HFFc6 (cell line): ENCODE measurements around the gene GMPPA. TPM values are rescaled to one million over a fixed set of nuclear protein-coding genes. Genes with fewer than 3 reads are reported as not detected.
A peak's percentile ranks its signal among the peaks of the same experiment; 100 is the strongest.

Source experiments
- DNase-seq: peaks from one replicate; pipeline ENCODE4 v3.0.0-alpha.2; 2018
- H3K27ac Mint-ChIP-seq: 2 replicates; pipeline ENCODE4 v1.8.0; 2020; ENCODE audit warnings: mild to moderate bottlenecking, mixed read lengths
- H3K27me3 Mint-ChIP-seq: 2 replicates; pipeline ENCODE4 v1.8.0; 2021; ENCODE audit warnings: mild to moderate bottlenecking, moderate library complexity, mixed read lengths; ENCODE audit not compliant: insufficient read depth
- H3K36me3 Mint-ChIP-seq: 2 replicates; pipeline ENCODE4 v1.8.0; 2021; ENCODE audit warnings: low read depth, mixed read lengths
- H3K4me1 Mint-ChIP-seq: 2 replicates; pipeline ENCODE4 v1.8.0; 2020; ENCODE audit warnings: low read depth, mixed read lengths
- H3K4me3 Mint-ChIP-seq: 2 replicates; pipeline ENCODE4 v1.8.0; 2020; ENCODE audit warnings: mild to moderate bottlenecking, moderate library complexity, mixed read lengths
- H3K9me3 Mint-ChIP-seq: 2 replicates; pipeline ENCODE4 v1.8.0; 2020; ENCODE audit warnings: mild to moderate bottlenecking, mixed read lengths
- CTCF ChIP-seq: fragments of 200-600 bp; sonication (generic); IDR thresholded peaks from 2 replicates; pipeline ENCODE4 v1.5.0; 2021; ENCODE audit warnings: antibody characterized with exemption, mild to moderate bottlenecking
- total RNA-seq, 6 experiments: library from RNA; stranded (reverse); fragmentation: NEBNext Ultra II Directional; extraction: Animal tissue kit (Norgen Biotek cat#: 25700); gene quantifications; 2 replicates in 1 of 6; 3 replicates in 5 of 6; pipeline ENCODE4 v1.2.3, GENCODE V29; 2021

Gene GMPPA
- total RNA-seq, 6 experiments from 2014 or later, result 68.9 to 85.3 (median 74.1) TPM

GRCh38 chr2:219494952-219495530 is 3.6 kb upstream of the GMPPA start:
- H3K27me3 Mint-ChIP-seq, result peaks cover 5% of the 10 kb centered on the region
- no peaks in the 10 kb centered on the region for H3K9me3 Mint-ChIP-seq
- peaks cover 4% of the 10 kb centered on the region; the same call in 1 of the 2 replicates for H3K36me3 Mint-ChIP-seq
- no peak for TF ChIP-seq CTCF
- no peak for DNase-seq
- peak overlapping the region; percentile 7; the same call in 1 of the 2 replicates for H3K27ac Mint-ChIP-seq
- peaks cover 26% of the 10 kb centered on the region for H3K4me1 Mint-ChIP-seq
- H3K4me3 Mint-ChIP-seq, result no peak overlapping the region

GRCh38 chr2:219495531-219496122 is 3.1 kb upstream of the GMPPA start:
- peaks cover 32% of the 10 kb centered on the region for H3K4me1 Mint-ChIP-seq
- H3K4me3 Mint-ChIP-seq, result no peak overlapping the region; the same call in 1 of the 2 replicates
- peak overlapping the region; percentile 7; the same call in 1 of the 2 replicates for H3K27ac Mint-ChIP-seq
- peaks cover 4% of the 10 kb centered on the region; the same call in 1 of the 2 replicates for H3K36me3 Mint-ChIP-seq
- peaks cover 5% of the 10 kb centered on the region for H3K27me3 Mint-ChIP-seq
- H3K9me3 Mint-ChIP-seq, result no peaks in the 10 kb centered on the region
- peak; percentile 71 for DNase-seq
- TF ChIP-seq CTCF, result peak; percentile 90

- Mint-ChIP-seq H3K9me3 (no peaks in the 10 kb centered on the region), H3K27ac (no peak overlapping the region; the same call in 1 of the 2 replicates), H3K4me3 (no peak overlapping the region), H3K36me3 (peaks cover 4% of the 10 kb centered on the region), H3K27me3 (peaks cover 5% of the 10 kb centered on the region), H3K4me1 (peaks cover 36% of the 10 kb centered on the region)
- TF ChIP-seq CTCF, result no peak
- DNase-seq, result no peak
Observed at GRCh38 chr2:219496247-219496824, 2.4 kb upstream of the GMPPA start.

GRCh38 chr2:219496825-219497494 is 1.7 kb upstream of the GMPPA start:
- Mint-ChIP-seq H3K36me3 (peaks cover 3% of the 10 kb centered on the region), H3K27me3 (peaks cover 3% of the 10 kb centered on the region), H3K4me1 (peaks cover 41% of the 10 kb centered on the region), H3K4me3 (peak overlapping the region; percentile 91), H3K9me3 (no peaks in the 10 kb centered on the region), H3K27ac (no peak overlapping the region)
- TF ChIP-seq CTCF, result no peak
- no peak for DNase-seq

GRCh38 chr2:219497495-219498279 is 1.0 kb upstream of the GMPPA start:
- Mint-ChIP-seq H3K36me3 (no peaks in the 10 kb centered on the region; the same call in 1 of the 2 replicates), H3K4me1 (peaks cover 41% of the 10 kb centered on the region), H3K4me3 (peak overlapping the region; percentile 91), H3K27ac (peak overlapping the region; percentile 88), H3K27me3 (peaks cover 2% of the 10 kb centered on the region), H3K9me3 (no peaks in the 10 kb centered on the region)
- DNase-seq, result peak; percentile 85
- no peak for TF ChIP-seq CTCF
